Chondrocyte (in vitro differentiated cells): ENCODE data around the gene TPPP. TPM values are rescaled to one million over a fixed set of nuclear protein-coding genes. Genes with fewer than 3 reads are reported as not detected.
A peak's percentile ranks its signal among the peaks of the same experiment; 100 is the strongest.

Experiments
- DNase-seq: peaks from one replicate; pipeline ENCODE4 v3.0.0; 2021; ENCODE audit warnings: mixed read lengths, low spot score
- H3K27ac Mint-ChIP-seq: one replicate; pipeline ENCODE4 v1.8.0; 2021; ENCODE audit warnings: mild to moderate bottlenecking, moderate library complexity, mixed read lengths; ENCODE audit not compliant: unreplicated experiment
- H3K27me3 Mint-ChIP-seq: 2 replicates; pipeline ENCODE4 v1.8.0; 2021; ENCODE audit warnings: low read depth, mixed read lengths
- H3K36me3 Mint-ChIP-seq: 2 replicates; pipeline ENCODE4 v1.8.0; 2021; ENCODE audit warnings: low read depth, mixed read lengths
- H3K4me1 Mint-ChIP-seq: 2 replicates; pipeline ENCODE4 v1.8.0; 2021; ENCODE audit warnings: low read depth, mild to moderate bottlenecking, mixed read lengths
- H3K4me3 Mint-ChIP-seq: one replicate; pipeline ENCODE4 v1.8.0; 2021; ENCODE audit warnings: mild to moderate bottlenecking, moderate library complexity, mixed read lengths; ENCODE audit not compliant: unreplicated experiment
- H3K9me3 Mint-ChIP-seq: 2 replicates; pipeline ENCODE4 v1.8.0; 2021; ENCODE audit warnings: low read depth, mixed read lengths
- total RNA-seq: library from RNA; stranded (reverse); gene quantifications from 3 replicates; pipeline ENCODE4 v1.2.1, GENCODE V29; 2021
- TF ChIP-seq, protein P1 (sequence below): fragments of 200-600 bp; sonication (generic); IDR thresholded peaks from 2 replicates; pipeline ENCODE4 v1.5.0; 2021; ENCODE audit warnings: antibody characterized with exemption, mild to moderate bottlenecking, moderate library complexity

The TPPP gene
- total RNA-seq, 1 donor from 2014 or later: 0.70 TPM

DNA sequence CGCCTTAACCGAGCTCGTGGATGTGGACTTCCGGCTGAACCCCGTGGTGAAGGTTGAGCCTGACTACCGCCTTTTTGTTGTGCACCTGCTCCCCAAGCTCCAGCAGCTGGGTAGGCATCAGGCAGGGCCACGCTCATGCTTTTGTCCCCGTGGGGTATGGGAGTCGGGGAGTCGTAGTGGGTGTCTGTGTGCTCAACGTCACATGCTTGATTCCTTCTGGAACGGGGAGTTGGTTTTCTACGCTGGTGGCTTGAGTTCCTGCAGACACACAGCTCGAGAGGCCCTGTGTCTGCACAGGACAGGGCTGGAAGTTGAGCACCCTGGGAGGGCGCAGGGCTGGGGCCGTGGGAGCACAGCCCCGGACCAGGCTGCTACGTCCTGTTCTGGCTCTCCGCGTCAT is 73.0 kb downstream of the TPPP start:
- TF ChIP-seq, protein P1, sequence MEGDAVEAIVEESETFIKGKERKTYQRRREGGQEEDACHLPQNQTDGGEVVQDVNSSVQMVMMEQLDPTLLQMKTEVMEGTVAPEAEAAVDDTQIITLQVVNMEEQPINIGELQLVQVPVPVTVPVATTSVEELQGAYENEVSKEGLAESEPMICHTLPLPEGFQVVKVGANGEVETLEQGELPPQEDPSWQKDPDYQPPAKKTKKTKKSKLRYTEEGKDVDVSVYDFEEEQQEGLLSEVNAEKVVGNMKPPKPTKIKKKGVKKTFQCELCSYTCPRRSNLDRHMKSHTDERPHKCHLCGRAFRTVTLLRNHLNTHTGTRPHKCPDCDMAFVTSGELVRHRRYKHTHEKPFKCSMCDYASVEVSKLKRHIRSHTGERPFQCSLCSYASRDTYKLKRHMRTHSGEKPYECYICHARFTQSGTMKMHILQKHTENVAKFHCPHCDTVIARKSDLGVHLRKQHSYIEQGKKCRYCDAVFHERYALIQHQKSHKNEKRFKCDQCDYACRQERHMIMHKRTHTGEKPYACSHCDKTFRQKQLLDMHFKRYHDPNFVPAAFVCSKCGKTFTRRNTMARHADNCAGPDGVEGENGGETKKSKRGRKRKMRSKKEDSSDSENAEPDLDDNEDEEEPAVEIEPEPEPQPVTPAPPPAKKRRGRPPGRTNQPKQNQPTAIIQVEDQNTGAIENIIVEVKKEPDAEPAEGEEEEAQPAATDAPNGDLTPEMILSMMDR: no peak
- no peak for DNase-seq
- Mint-ChIP-seq H3K36me3 (peaks cover 15% of the 10 kb centered on the region), H3K27me3 (no peaks in the 10 kb centered on the region), H3K4me1 (no peaks in the 10 kb centered on the region), H3K9me3 (peaks cover 5% of the 10 kb centered on the region), H3K27ac (no peak overlapping the region), H3K4me3 (no peak overlapping the region)

DNA sequence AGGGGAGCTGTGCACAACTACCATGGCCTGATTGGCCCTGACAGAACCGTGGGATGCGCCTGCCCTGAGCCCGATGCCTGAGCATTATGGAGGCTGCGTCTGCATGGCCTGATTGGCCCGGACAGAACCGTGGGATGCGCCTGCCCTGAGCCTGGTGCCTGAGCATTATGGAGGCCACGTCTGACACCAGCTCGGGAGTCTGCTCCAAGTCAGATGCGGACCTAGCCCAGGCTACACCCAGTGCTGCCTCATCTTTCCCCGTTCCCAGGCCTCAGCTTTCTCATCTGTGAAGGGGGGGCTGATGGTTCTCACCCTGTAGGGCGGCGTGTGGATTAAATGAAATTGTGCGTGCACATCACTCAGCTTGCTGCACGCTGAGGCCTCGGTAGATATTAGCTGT is 73.7 kb downstream of the TPPP start:
- peaks cover 5% of the 10 kb centered on the region for H3K9me3 Mint-ChIP-seq
- H3K4me1 Mint-ChIP-seq: no peaks in the 10 kb centered on the region
- no peak overlapping the region for H3K4me3 Mint-ChIP-seq

DNA sequence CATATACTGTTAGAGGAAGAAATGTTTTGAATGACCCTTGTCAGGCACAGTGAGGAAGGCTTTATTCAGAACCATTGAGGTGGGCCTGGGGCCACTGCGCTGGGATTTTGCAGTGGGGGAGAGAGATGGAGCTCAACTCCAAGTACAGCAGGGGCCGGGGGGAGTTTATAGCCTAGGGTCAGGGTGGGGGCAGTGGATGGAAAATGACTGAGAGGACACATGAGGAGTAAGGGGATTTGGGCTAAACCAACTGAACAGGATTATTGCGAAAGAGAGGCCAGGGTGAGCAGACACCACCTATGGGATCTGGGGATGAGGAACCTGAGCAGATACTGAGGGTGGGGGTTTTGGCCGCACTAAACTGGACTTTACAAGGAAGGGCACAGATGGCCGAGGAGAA is 74.7 kb downstream of the TPPP start:
- no peak for DNase-seq
- Mint-ChIP-seq H3K27me3 (no peaks in the 10 kb centered on the region), H3K4me3 (no peak overlapping the region), H3K4me1 (peaks cover 3% of the 10 kb centered on the region), H3K9me3 (peaks cover 5% of the 10 kb centered on the region), H3K27ac (no peak overlapping the region), H3K36me3 (peaks cover 12% of the 10 kb centered on the region)
- TF ChIP-seq, protein P1: no peak

More for the DNA sequence above, 73.7 kb downstream of the TPPP start:
- peak; percentile 57 for DNase-seq
- no peaks in the 10 kb centered on the region for H3K27me3 Mint-ChIP-seq
- peaks cover 14% of the 10 kb centered on the region for H3K36me3 Mint-ChIP-seq
- TF ChIP-seq, protein P1: no peak
- no peak overlapping the region for H3K27ac Mint-ChIP-seq

DNA sequence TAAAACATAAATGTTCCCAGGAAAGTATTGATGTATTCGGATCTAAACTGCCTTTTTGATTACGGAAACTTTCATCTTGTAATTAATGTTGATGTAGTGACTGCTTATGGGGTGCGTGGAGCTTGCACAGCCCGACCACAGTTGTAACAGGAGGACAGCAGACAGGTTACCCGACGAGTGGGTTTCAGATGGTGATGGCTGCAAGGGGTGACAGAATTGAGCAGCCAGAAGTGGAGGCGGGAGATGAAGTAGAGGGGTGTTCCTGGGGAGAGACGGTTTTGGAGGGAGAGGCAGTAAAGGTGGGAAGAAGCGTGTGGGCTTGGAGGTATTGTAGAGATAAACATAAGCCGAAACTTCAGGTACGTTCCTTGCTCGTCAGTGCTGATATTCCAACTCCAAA is 75.3 kb downstream of the TPPP start:
- no peak overlapping the region for H3K27ac Mint-ChIP-seq

DNA sequence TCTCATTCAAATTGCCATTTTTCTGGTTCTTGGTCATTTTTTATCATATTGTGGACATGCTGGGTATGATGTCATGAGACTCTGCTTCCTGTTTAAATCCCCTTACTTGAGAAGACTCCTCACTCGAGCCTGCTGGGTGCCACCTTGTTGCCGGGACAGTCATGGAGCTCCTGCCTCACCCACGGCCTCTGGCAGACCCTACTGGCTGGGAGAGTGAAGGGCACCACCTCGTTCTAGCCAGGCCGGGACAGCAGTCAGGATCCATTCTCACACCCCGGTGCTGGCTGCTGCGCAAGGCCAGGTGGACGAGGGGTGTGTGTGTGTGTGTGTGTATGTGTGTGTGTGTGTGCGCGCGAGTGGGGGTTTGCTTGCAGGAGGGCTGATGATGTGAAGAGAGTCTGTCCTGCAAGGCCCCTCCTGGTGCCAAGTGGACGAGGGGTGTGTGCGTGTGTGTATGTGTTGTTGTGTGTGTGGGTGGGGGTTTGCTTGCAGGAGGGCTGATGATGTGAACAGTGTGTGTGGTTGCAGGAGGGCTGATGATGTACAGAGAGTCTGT is 76.6 kb downstream of the TPPP start:
- no peak overlapping the region for H3K27ac Mint-ChIP-seq

More for the DNA sequence above, 75.3 kb downstream of the TPPP start:
- TF ChIP-seq, protein P1: no peak
- H3K27me3 Mint-ChIP-seq: no peaks in the 10 kb centered on the region
- DNase-seq: no peak
- peaks cover 6% of the 10 kb centered on the region for H3K4me1 Mint-ChIP-seq
- peaks cover 12% of the 10 kb centered on the region for H3K36me3 Mint-ChIP-seq
- peaks cover 5% of the 10 kb centered on the region for H3K9me3 Mint-ChIP-seq
- H3K4me3 Mint-ChIP-seq: no peak overlapping the region

More for the DNA sequence above, 76.6 kb downstream of the TPPP start:
- H3K4me3 Mint-ChIP-seq: no peak overlapping the region
- H3K4me1 Mint-ChIP-seq: peaks cover 10% of the 10 kb centered on the region
- peaks cover 5% of the 10 kb centered on the region for H3K9me3 Mint-ChIP-seq
- H3K36me3 Mint-ChIP-seq: peaks cover 11% of the 10 kb centered on the region
- TF ChIP-seq, protein P1: no peak
- H3K27me3 Mint-ChIP-seq: no peaks in the 10 kb centered on the region
- peak; percentile 76 for DNase-seq
